Urinary bladder (tissue), 4 donors: ENCODE data around the gene CCR5. TPM values are rescaled to one million over a fixed set of nuclear protein-coding genes. Genes with fewer than 3 reads are reported as not detected.
A peak's percentile ranks its signal among the peaks of the same experiment; 100 is the strongest.
"Not testable (repeated sequence)": the region's sequence is repeated elsewhere in the genome, so short reads cannot be mapped to it uniquely, and the experiment has no call there.

Source experiments
- DNase-seq: peaks from one replicate; pipeline ENCODE4 v3.0.0-alpha.2; 2015; ENCODE audit errors: extremely low spot score
- H3K27ac ChIP-seq: one replicate; pipeline ENCODE4 v1.5.1; 2013; ENCODE audit warnings: low read depth, mild to moderate bottlenecking, moderate library complexity
- H3K36me3 ChIP-seq: one replicate; pipeline ENCODE4 v1.6.1; 2013; ENCODE audit warnings: mild to moderate bottlenecking, moderate library complexity; ENCODE audit not compliant: insufficient read depth
- H3K4me1 ChIP-seq: one replicate; pipeline ENCODE4 v1.6.1; 2013; ENCODE audit warnings: mild to moderate bottlenecking, moderate library complexity; ENCODE audit not compliant: insufficient read depth
- H3K4me3 ChIP-seq: one replicate; pipeline ENCODE4 v1.5.1; 2013; ENCODE audit warnings: low read depth, low read length
- WGBS: extraction: QIAGEN DNeasy Blood & Tissue Kit; methylation state at CpG from one replicate; pipeline ENCODE4 v1.1.7; 2013; 5-methylcytosine and 5-hydroxymethylcytosine counted together
- polyA plus RNA-seq: library from polyadenylated mRNA; stranded (reverse); fragments of 200-250 nt; gene quantifications from one replicate; pipeline ENCODE4 v1.2.3, GENCODE V29; 2013
- total RNA-seq: library from RNA; depleted of rRNA; stranded (reverse); fragments of >200 nt; gene quantifications from one replicate; pipeline ENCODE4 v1.2.3, GENCODE V29; 2014
- donor health status: healthy with polysubstance abuse.
- donor health status: healthy.

Gene CCR5
- total and polyA plus RNA-seq, 2 donors = 1.0 to 1.4 TPM

DNA sequence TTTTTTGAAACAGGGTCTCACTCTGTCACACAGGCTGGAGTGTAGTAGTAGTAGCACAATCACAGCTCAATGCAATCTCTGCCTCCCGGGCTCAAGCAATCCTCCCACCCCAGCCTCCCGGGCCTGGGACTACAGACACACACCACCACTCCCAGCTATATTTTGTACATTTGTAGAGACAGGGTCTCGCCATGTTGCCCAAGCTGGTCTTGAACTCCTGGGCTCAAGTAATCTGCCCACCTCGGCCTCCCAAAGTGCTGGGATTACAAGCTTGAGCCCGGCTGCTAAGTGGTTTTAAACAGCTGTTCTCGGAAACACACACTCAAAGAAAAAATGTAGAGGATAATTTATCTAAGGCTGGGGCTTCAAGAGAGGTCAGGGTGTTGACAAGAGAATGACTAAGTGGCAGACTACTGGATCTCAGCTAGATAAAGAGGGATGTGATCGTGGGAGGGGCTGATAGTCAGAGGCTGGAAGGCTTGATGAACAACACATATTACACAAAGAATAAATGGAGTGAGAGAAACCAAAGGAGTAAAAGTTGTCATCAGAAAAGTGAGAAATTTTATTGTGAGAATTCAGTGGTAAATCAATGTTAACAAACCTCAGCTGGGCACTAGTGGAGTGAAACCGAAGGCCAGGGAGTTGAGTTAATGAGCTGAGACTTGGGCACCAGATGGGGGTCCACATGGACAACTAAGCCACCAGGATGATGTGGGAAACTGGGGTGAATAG lies 29.4 kb downstream of the CCR5 start:
- no peak overlapping the region for H3K4me3 ChIP-seq
- H3K27ac ChIP-seq = no peak overlapping the region
- no peak for DNase-seq
- H3K36me3 ChIP-seq = no peaks in the 10 kb centered on the region
- H3K4me1 ChIP-seq = no peaks in the 10 kb centered on the region
- 39% methylated on average over 8 of the region's 8 CpGs for WGBS

DNA sequence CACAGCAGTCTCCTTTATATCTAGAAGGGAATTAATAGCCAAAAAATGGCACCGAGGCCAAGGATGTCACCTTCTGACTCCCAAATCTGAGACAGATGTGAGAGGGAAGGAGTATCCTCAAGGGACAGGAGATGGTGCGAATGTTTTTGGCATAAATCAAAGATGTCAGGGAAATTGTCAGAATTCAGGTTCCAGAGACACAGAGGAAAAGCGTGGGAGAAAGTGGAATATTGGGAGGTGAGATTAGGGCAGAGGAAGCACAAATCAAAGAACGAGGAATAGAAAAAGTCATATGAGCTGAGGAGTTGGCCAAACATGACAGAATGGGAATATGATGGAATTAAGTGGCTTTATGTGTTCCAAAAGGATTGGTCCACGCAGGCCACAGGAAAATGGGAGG lies 30.1 kb downstream of the CCR5 start:
- Histone ChIP-seq H3K27ac (no peak overlapping the region), H3K36me3 (no peaks in the 10 kb centered on the region), H3K4me3 (no peak overlapping the region), H3K4me1 (no peaks in the 10 kb centered on the region)
- DNase-seq = no peak
- WGBS = 80% methylated on average over 5 of the region's 5 CpGs

GRCh38 chr3:46401579-46401978 lies 30.8 kb downstream of the CCR5 start:
- Histone ChIP-seq H3K27ac (no peak overlapping the region), H3K4me3 (no peak overlapping the region), H3K36me3 (no peaks in the 10 kb centered on the region), H3K4me1 (no peaks in the 10 kb centered on the region)
- 89% methylated on average over 2 of the region's 2 CpGs for WGBS
- DNase-seq = no peak

GRCh38 chr3:46402902-46403301 lies 32.2 kb downstream of the CCR5 start:
- not testable (repeated sequence) for H3K4me3 ChIP-seq, H3K4me1 ChIP-seq, DNase-seq, H3K27ac ChIP-seq, H3K36me3 ChIP-seq
- WGBS = 91% methylated on average over 4 of the region's 4 CpGs

- 34% methylated on average over 11 of the region's 11 CpGs for WGBS
- no peak overlapping the region for H3K4me3 ChIP-seq
- H3K36me3 ChIP-seq = no peaks in the 10 kb centered on the region
- peak overlapping the region; percentile 81 for H3K27ac ChIP-seq
- no peaks in the 10 kb centered on the region for H3K4me1 ChIP-seq
- DNase-seq = no peak
Measured at GRCh38 chr3:46405301-46406019, 34.7 kb downstream of the CCR5 start.

GRCh38 chr3:46406443-46406787 lies 35.7 kb downstream of the CCR5 start:
- Histone ChIP-seq H3K27ac (peak overlapping the region; percentile 64), H3K4me1 (no peaks in the 10 kb centered on the region), H3K4me3 (no peak overlapping the region), H3K36me3 (no peaks in the 10 kb centered on the region)
- 75% methylated on average over 4 of the region's 4 CpGs for WGBS
- DNase-seq = no peak

DNA sequence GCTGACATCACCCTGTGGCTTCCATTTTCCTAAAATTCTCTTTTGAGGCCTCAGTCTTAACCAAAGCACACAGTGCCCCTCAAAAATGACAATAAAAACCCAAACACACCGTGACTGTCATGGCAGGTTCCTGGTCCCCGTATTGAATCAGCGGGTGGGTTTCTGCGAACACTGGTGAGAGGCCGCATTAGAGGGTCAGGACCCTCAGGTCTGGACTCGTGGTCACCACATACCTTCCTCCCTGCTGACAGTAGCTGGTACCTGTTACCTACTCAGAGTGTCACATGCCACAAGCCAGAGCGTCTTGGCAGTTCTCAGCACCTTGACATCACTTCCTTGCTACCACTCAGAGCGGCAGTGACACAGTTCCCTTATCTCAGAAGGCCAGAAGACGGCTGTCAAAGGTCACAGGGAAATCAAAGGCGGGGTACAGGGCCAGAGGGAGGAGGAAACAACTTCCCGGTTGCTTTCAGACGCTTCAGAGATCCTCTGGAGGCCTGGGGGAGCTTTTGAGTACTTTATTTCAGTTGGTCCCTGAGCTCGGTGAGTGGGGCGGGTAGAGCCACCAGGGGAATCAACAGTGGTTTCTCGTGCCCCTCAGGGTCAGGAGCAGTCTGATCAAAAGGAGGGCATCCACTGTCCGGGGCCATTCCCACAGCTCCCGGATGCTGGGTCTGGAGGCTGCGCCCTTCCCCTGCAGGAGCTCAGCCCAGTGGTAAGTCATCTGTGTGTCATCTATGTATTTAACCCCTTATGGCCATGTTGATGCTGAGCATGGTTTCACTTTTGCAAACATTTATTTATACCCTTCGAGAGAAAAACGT lies 36.3 kb downstream of the CCR5 start, which contains the start of the genes CCR5AS and CCRL2:
TSS of gene CCR5AS (minus strand) at position 279 of the 824 bp plus-strand sequence.
TSS of gene CCRL2 (plus strand) at position 472 of the 824 bp plus-strand sequence. CDS start 821 bp downstream, outside the sequence.
- Histone ChIP-seq H3K4me1 (no peaks in the 10 kb centered on the region), H3K27ac (peak within 1 kb of the TSS; percentile 64), H3K36me3 (no peaks in the 10 kb centered on the region), H3K4me3 (no peak within 1 kb of the TSS)
- DNase-seq = no peak
- 46% methylated on average over 20 of the region's 20 CpGs for WGBS

- Histone ChIP-seq H3K36me3 (no peaks in the 10 kb centered on the region), H3K4me1 (no peaks in the 10 kb centered on the region), H3K27ac (no peak overlapping the region), H3K4me3 (no peak overlapping the region)
- no peak for DNase-seq
- 62% methylated on average over 7 of the region's 7 CpGs for WGBS
Measured at GRCh38 chr3:46407970-46408369, 37.2 kb downstream of the CCR5 start.

GRCh38 chr3:46408853-46409252 lies 38.1 kb downstream of the CCR5 start:
- no peak for DNase-seq
- Histone ChIP-seq H3K4me1 (no peaks in the 10 kb centered on the region), H3K4me3 (no peak overlapping the region), H3K36me3 (no peaks in the 10 kb centered on the region), H3K27ac (no peak overlapping the region)
- 88% methylated on average over 7 of the region's 7 CpGs for WGBS

DNA sequence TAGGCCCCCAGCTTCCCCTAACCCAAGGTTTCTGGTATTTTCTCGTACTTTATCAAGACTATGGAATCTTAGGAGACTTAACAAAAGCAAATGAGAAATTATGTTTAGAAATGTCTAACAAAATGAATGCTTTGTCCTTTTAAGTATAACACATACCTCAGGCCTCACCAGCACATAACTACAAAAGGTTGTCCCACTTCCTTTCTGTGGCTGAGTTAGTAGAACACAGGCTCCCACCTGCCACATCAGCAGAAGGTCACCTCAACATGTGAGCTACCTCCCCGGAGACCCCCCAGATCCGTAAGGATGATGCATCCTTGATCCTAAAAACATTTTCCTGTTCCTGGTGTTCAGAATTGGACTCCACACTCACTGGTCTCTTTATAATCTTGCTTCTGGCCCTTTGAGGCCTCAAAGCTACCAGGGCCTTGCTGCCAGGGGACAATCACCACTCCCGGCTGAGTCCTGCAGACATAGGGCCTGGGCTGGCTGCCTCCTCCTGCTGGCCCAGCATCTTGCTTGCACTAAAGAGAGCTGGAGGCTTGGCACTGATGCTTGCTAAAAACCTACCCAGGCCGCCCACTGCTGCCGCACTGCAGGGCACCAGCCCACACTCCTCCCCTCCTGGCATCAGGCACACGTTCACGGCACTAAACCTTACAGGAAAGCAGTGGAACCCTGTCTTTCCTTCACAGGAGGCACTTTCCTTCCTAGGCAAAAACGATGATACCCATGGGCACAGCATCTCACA lies 39.2 kb downstream of the CCR5 start:
- Histone ChIP-seq H3K36me3 (no peaks in the 10 kb centered on the region), H3K4me1 (no peaks in the 10 kb centered on the region)
- WGBS = 91% methylated on average over 9 of the region's 9 CpGs

DNA sequence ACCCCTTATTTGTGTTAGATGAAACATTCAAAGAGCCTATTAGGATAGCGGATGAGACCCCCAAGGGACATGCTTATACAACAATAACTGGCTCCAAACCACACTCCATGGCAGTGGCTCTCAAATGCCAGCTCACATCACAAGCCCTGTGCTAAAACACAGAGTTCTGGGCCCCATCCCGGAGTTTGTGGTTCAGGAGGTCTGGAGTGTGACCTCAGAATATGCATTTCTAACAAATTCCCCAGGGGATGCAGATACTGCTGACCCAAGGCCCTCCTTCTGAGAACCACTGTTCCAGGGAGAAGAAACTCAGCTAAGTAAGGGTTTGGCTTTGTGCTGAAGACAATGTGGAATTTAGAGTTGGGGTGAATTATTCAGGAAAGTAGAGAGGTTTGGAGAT lies 39.9 kb downstream of the CCR5 start:
- no peak overlapping the region for H3K4me3 ChIP-seq
- no peaks in the 10 kb centered on the region for H3K4me1 ChIP-seq
- WGBS = 92% methylated on average over 2 of the region's 2 CpGs
- no peaks in the 10 kb centered on the region for H3K36me3 ChIP-seq
- no peak overlapping the region for H3K27ac ChIP-seq
- DNase-seq = no peak

More for the DNA sequence above, 39.2 kb downstream of the CCR5 start:
- no peak for DNase-seq
- no peak overlapping the region for H3K4me3 ChIP-seq
- H3K27ac ChIP-seq = no peak overlapping the region

GRCh38 chr3:46411271-46411670 lies 40.5 kb downstream of the CCR5 start:
- DNase-seq = no peak
- 69% methylated on average over 2 of the region's 2 CpGs for WGBS
- Histone ChIP-seq H3K4me3 (no peak overlapping the region), H3K4me1 (no peaks in the 10 kb centered on the region), H3K36me3 (no peaks in the 10 kb centered on the region), H3K27ac (no peak overlapping the region)

GRCh38 chr3:46412786-46413298 lies 42.1 kb downstream of the CCR5 start:
- DNase-seq = no peak
- Histone ChIP-seq H3K4me1 (no peaks in the 10 kb centered on the region), H3K4me3 (no peak overlapping the region), H3K27ac (no peak overlapping the region), H3K36me3 (no peaks in the 10 kb centered on the region)
- 55% methylated on average over 3 of the region's 3 CpGs for WGBS
